ENCODE results near the gene CRTAP.

GRCh38 chr3:33194303-33194702 lies 80.5 kb downstream of the CRTAP start:
- TF ChIP-seq CTCF (conservative IDR thresholded peaks at IDR 0.05; ENCODE audit: low read depth, low read length) (no peak), EZH2 (IDR thresholded peaks at IDR 0.05; ENCODE audit: low read length, unreplicated experiment) (no peak)
